HG03442 (cell line): ENCODE results near the gene NKD2.

ENCODE experiments used
- ATAC-seq: cut with Tn5 transposase; IDR thresholded peaks from one replicate; pipeline ENCODE4 v1.9.1; 2021; ENCODE audit warnings: mild to moderate bottlenecking, moderate library complexity; ENCODE audit not compliant: unreplicated experiment

NKD2 gene

GRCh38 chr5:1039706-1040260 lies 31.2 kb downstream of the NKD2 start:
- ATAC-seq: no peak

GRCh38 chr5:1040571-1040970 lies 32.0 kb downstream of the NKD2 start:
- ATAC-seq: no peak

- ATAC-seq: no peak
These were observed 32.9 kb downstream of the NKD2 start for GRCh38 chr5:1041225-1042143.

- ATAC-seq: no peak
These were observed 34.0 kb downstream of the NKD2 start for GRCh38 chr5:1042626-1043025.

- ATAC-seq: no peak
These were observed 34.7 kb downstream of the NKD2 start for GRCh38 chr5:1043327-1043726.

GRCh38 chr5:1044117-1044516 lies 35.5 kb downstream of the NKD2 start:
- no peak for ATAC-seq

GRCh38 chr5:1045960-1046560 lies 37.5 kb downstream of the NKD2 start:
- ATAC-seq: no peak

- no peak for ATAC-seq
These were observed 38.8 kb downstream of the NKD2 start for GRCh38 chr5:1047332-1047965.

GRCh38 chr5:1048162-1048721 lies 39.6 kb downstream of the NKD2 start:
- ATAC-seq: no peak

- ATAC-seq: no peak
These were observed 40.5 kb downstream of the NKD2 start for GRCh38 chr5:1048861-1049838.

- ATAC-seq: no peak
These were observed 42.1 kb downstream of the NKD2 start for GRCh38 chr5:1050423-1051365.

GRCh38 chr5:1051366-1051720 lies 42.7 kb downstream of the NKD2 start:
- ATAC-seq: no peak

GRCh38 chr5:1052076-1052475 lies 43.5 kb downstream of the NKD2 start:
- ATAC-seq: no peak

- no peak for ATAC-seq
These were observed 44.2 kb downstream of the NKD2 start for GRCh38 chr5:1052641-1053390.

- no peak for ATAC-seq
These were observed 44.9 kb downstream of the NKD2 start for GRCh38 chr5:1053391-1054017.

- no peak for ATAC-seq
These were observed 45.6 kb downstream of the NKD2 start for GRCh38 chr5:1054018-1054798.
